K562 (cell line): ENCODE results near the gene TRPV5. TPM values are rescaled to one million over a fixed set of nuclear protein-coding genes. Genes with fewer than 3 reads are reported as not detected.

Source experiments
- BACH1 ChIP-seq: fragments of 200-800 bp; sonication (Bioruptor generic); IDR thresholded peaks from 2 replicates; pipeline ENCODE4 v1.6.1; 2016; ENCODE audit warnings: missing genetic modification characterization, missing compliant biosample characterization
- FOSL1 ChIP-seq: fragments of 200-800 bp; sonication (Bioruptor generic); conservative IDR thresholded peaks from 2 replicates; pipeline ENCODE4 v1.6.1; 2016; ENCODE audit warnings: missing genetic modification characterization, missing compliant biosample characterization
- GTF2F1 ChIP-seq: IDR thresholded peaks from 2 replicates; pipeline ENCODE4 v1.6.1; 2011; ENCODE audit warnings: low read depth, low read length, improper control_type of control experiment
- JUNB ChIP-seq: fragments of 450-650 bp; formaldehyde crosslinking; conservative IDR thresholded peaks from 2 replicates; pipeline ENCODE4 v1.4.0; 2020; ENCODE audit warnings: mild to moderate bottlenecking
- KDM1A ChIP-seq, 2 experiments: fragments of 450-650 bp; IDR thresholded peaks; 2 replicates each; pipeline ENCODE4 v1.6.1; 2016; ENCODE audit warnings: mild to moderate bottlenecking in 2 of 2
- NELFE ChIP-seq: IDR thresholded peaks from 2 replicates; pipeline ENCODE4 v1.6.1; 2011; ENCODE audit warnings: mild to moderate bottlenecking; ENCODE audit not compliant: insufficient read depth, insufficient read length
- RBM25 ChIP-seq: fragments of 200-400 bp; formaldehyde crosslinking; IDR thresholded peaks from 2 replicates; pipeline ENCODE4 v1.6.1; 2018; ENCODE audit warnings: low read length, low read depth, moderate library complexity; ENCODE audit not compliant: severe bottlenecking
- SIN3A ChIP-seq, 2 experiments: fragments of 150-350 bp in 1 of 2; IDR thresholded peaks; 2 replicates each; pipeline ENCODE4 v1.6.1; 2011 to 2016; ENCODE audit warnings: borderline replicate concordance in 2 of 2, low read depth in 2 of 2, low read length in 2 of 2, mild to moderate bottlenecking in 2 of 2, moderate library complexity in 2 of 2; ENCODE audit not compliant: control insufficient read depth in 1 of 2
- SMAD3 ChIP-seq: fragments of 450-650 bp; formaldehyde crosslinking; conservative IDR thresholded peaks from 2 replicates; pipeline ENCODE4 v1.4.0; 2020; ENCODE audit warnings: mild to moderate bottlenecking
- SMAD4 ChIP-seq: fragments of 250-450 bp; sonication (Bioruptor Pico); conservative IDR thresholded peaks from 2 replicates; pipeline ENCODE4 v1.8.0; 2021; ENCODE audit warnings: inconsistent platforms, mild to moderate bottlenecking, moderate library complexity
- SP1 ChIP-seq: sonication (generic); formaldehyde crosslinking; IDR thresholded peaks from 2 replicates; pipeline ENCODE4 v1.8.1; 2022; ENCODE audit warnings: mild to moderate bottlenecking, missing genetic modification reagents
- SUPT5H ChIP-seq: fragments of 450-650 bp; IDR thresholded peaks from 2 replicates; pipeline ENCODE4 v1.6.1; 2016
- TCF3 ChIP-seq: sonication (generic); formaldehyde crosslinking; IDR thresholded peaks from 2 replicates; pipeline ENCODE4 v1.4.0; 2020; ENCODE audit warnings: mild to moderate bottlenecking, missing genetic modification reagents
- ZNF699 ChIP-seq: fragments of 250-450 bp; sonication (Bioruptor Pico); IDR thresholded peaks from 2 replicates; pipeline ENCODE4 v1.8.0; 2021; ENCODE audit warnings: mild to moderate bottlenecking, moderate library complexity; ENCODE audit not compliant: insufficient replicate concordance
- polyA plus RNA-seq, 8 experiments: library from polyadenylated mRNA; depleted of rRNA in 4 of 8; stranded (reverse) in 5 of 8; unstranded in 3 of 8; fragments of >200 nt; fragmentation: Nextera tagmentation in 2 of 8; fragmentation: Illumina TruSeq in 1 of 8; extraction: Ambion mirVana in 2 of 8; extraction: Trizol in 1 of 8; gene quantifications; 2 replicates each; pipeline versions ENCODE4 v1.2.1 to v1.2.3, GENCODE V29; 2011 to 2014; ENCODE audit warnings: inconsistent platforms in 1 of 8, missing spikeins in 1 of 8
- total RNA-seq, 7 experiments: library from RNA; depleted of rRNA in 6 of 7; stranded (reverse); fragments of >200 nt in 6 of 7; fragmentation: Illumina TruSeq in 2 of 7; extraction: Trizol in 2 of 7; gene quantifications; 2 replicates each; pipeline versions ENCODE4 v1.2.1 to v1.2.3, GENCODE V29; 2011 to 2021; ENCODE audit warnings: low replicate concordance in 1 of 7
- TF ChIP-seq, protein P1 (sequence below): sonication (generic); formaldehyde crosslinking; IDR thresholded peaks from 2 replicates; pipeline ENCODE4 v1.8.0; 2022; ENCODE audit warnings: mild to moderate bottlenecking, missing genetic modification reagents
- TF ChIP-seq, protein P2 (sequence below): sonication (generic); formaldehyde crosslinking; IDR thresholded peaks from 2 replicates; pipeline ENCODE4 v1.8.0; 2023; ENCODE audit warnings: missing genetic modification reagents, mild to moderate bottlenecking, borderline replicate concordance
- TF ChIP-seq, protein P3 (sequence below): IDR thresholded peaks from 2 replicates; pipeline ENCODE4 v1.6.1; 2014; ENCODE audit warnings: antibody characterized with exemption

Gene TRPV5
- total and polyA plus RNA-seq, 9 of the 15 experiments (the other 6 are each of a cell fraction or from before 2014, with no cell fraction given), result not detected

DNA sequence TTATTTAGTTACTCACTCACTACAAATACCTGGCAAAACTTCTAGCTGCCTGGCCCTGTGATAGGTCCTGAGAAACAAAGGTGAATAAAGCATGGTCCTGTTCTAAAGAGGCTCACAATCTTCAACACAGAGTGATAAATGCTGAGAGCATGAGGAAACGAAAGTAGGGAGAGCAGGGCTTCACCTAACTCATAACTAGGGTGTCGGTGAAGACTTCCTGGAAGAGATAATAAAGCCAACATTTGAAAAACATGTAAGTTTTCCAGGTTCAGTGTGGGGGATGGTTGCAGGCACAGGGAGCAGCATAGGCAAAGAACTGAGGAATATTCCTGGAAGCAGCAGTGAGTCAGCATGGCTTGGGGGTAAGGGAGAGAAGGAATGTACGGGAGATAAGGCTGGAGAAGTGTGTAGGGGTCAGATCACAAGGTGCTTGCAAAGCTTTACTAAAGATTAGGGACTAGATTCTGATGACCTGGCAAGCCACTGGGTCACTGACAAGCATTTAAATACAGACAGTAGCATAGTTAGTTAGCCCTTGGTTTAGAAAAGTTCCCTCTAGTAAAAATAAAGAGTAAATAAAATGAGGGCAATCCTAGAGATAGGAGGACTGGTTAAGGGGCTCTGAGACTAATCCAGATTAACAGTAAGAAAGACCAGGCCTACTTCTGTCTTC, 23.5 kb upstream of the TRPV5 start (continued):
- TF ChIP-seq TCF3 (CRISPR knock-in tag) (peak; percentile 78), GTF2F1 (no peak), SP1 (no peak), BACH1 (tag) (0 out of 2 replicates have a peak, but pooled peaks have one; percentile 59), ZNF699 (CRISPR knock-in tag) (no peak), RBM25 (no peak), FOSL1 (tag) (peak; percentile 95), SUPT5H (no peak), SMAD3 (CRISPR knock-in tag) (0 out of 2 replicates have a peak, but pooled peaks have one; percentile 68), NELFE (no peak), JUNB (no peak), KDM1A (IDR thresholded peaks at IDR 0.05) (peak; percentile 97), SIN3A (IDR thresholded peaks at IDR 0.05; ENCODE audit: borderline replicate concordance in 2 of 2, control insufficient read depth in 1 of 2, low read depth in 2 of 2, low read length in 2 of 2) (no peak), SMAD4 (CRISPR knock-in tag) (peak; percentile 41; the same call in 1 of the 2 replicates)
- TF ChIP-seq, protein P1, sequence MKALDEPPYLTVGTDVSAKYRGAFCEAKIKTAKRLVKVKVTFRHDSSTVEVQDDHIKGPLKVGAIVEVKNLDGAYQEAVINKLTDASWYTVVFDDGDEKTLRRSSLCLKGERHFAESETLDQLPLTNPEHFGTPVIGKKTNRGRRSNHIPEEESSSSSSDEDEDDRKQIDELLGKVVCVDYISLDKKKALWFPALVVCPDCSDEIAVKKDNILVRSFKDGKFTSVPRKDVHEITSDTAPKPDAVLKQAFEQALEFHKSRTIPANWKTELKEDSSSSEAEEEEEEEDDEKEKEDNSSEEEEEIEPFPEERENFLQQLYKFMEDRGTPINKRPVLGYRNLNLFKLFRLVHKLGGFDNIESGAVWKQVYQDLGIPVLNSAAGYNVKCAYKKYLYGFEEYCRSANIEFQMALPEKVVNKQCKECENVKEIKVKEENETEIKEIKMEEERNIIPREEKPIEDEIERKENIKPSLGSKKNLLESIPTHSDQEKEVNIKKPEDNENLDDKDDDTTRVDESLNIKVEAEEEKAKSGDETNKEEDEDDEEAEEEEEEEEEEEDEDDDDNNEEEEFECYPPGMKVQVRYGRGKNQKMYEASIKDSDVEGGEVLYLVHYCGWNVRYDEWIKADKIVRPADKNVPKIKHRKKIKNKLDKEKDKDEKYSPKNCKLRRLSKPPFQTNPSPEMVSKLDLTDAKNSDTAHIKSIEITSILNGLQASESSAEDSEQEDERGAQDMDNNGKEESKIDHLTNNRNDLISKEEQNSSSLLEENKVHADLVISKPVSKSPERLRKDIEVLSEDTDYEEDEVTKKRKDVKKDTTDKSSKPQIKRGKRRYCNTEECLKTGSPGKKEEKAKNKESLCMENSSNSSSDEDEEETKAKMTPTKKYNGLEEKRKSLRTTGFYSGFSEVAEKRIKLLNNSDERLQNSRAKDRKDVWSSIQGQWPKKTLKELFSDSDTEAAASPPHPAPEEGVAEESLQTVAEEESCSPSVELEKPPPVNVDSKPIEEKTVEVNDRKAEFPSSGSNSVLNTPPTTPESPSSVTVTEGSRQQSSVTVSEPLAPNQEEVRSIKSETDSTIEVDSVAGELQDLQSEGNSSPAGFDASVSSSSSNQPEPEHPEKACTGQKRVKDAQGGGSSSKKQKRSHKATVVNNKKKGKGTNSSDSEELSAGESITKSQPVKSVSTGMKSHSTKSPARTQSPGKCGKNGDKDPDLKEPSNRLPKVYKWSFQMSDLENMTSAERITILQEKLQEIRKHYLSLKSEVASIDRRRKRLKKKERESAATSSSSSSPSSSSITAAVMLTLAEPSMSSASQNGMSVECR (CRISPR knock-in tag), result no peak
- TF ChIP-seq, protein P2, sequence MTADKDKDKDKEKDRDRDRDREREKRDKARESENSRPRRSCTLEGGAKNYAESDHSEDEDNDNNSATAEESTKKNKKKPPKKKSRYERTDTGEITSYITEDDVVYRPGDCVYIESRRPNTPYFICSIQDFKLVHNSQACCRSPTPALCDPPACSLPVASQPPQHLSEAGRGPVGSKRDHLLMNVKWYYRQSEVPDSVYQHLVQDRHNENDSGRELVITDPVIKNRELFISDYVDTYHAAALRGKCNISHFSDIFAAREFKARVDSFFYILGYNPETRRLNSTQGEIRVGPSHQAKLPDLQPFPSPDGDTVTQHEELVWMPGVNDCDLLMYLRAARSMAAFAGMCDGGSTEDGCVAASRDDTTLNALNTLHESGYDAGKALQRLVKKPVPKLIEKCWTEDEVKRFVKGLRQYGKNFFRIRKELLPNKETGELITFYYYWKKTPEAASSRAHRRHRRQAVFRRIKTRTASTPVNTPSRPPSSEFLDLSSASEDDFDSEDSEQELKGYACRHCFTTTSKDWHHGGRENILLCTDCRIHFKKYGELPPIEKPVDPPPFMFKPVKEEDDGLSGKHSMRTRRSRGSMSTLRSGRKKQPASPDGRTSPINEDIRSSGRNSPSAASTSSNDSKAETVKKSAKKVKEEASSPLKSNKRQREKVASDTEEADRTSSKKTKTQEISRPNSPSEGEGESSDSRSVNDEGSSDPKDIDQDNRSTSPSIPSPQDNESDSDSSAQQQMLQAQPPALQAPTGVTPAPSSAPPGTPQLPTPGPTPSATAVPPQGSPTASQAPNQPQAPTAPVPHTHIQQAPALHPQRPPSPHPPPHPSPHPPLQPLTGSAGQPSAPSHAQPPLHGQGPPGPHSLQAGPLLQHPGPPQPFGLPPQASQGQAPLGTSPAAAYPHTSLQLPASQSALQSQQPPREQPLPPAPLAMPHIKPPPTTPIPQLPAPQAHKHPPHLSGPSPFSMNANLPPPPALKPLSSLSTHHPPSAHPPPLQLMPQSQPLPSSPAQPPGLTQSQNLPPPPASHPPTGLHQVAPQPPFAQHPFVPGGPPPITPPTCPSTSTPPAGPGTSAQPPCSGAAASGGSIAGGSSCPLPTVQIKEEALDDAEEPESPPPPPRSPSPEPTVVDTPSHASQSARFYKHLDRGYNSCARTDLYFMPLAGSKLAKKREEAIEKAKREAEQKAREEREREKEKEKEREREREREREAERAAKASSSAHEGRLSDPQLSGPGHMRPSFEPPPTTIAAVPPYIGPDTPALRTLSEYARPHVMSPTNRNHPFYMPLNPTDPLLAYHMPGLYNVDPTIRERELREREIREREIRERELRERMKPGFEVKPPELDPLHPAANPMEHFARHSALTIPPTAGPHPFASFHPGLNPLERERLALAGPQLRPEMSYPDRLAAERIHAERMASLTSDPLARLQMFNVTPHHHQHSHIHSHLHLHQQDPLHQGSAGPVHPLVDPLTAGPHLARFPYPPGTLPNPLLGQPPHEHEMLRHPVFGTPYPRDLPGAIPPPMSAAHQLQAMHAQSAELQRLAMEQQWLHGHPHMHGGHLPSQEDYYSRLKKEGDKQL (CRISPR knock-in tag), result no peak
- TF ChIP-seq, protein P3, sequence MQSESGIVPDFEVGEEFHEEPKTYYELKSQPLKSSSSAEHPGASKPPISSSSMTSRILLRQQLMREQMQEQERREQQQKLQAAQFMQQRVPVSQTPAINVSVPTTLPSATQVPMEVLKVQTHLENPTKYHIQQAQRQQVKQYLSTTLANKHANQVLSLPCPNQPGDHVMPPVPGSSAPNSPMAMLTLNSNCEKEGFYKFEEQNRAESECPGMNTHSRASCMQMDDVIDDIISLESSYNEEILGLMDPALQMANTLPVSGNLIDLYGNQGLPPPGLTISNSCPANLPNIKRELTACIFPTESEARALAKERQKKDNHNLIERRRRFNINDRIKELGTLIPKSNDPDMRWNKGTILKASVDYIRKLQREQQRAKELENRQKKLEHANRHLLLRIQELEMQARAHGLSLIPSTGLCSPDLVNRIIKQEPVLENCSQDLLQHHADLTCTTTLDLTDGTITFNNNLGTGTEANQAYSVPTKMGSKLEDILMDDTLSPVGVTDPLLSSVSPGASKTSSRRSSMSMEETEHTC, result peak; percentile 61; the same call in 1 of the 2 replicates
